IMR-90 (cell line): ENCODE data around the gene TTC5. TPM values are rescaled to one million over a fixed set of nuclear protein-coding genes. Genes with fewer than 3 reads are reported as not detected.
"Not testable (repeated sequence)": the region's sequence is repeated elsewhere in the genome, so short reads cannot be mapped to it uniquely, and the experiment has no call there.

Source experiments
- ATAC-seq: fragments of 200-7000 bp; cut with Tn5 transposase; 2 replicates; pipeline ENCODE4 v1.9.1; 2020; ENCODE audit warnings: low read depth, mild to moderate bottlenecking, moderate library complexity
- BruUV-seq: library from RNA; stranded (reverse); fragments of 400-500 nt; replicated peaks from 2 replicates; lab custom pipeline; 2021; lab: Mats Ljungman, UMichigan
- CTCF ChIA-PET: fragments of 300-600 bp; formaldehyde crosslinking; extraction: SDS; loops from one replicate; lab custom pipeline; 2021; ENCODE audit warnings: antibody characterized with exemption; lab: Yijun Ruan, JAX
- POLR2A ChIA-PET: fragments of 300-600 bp; sonication (Branson Sonifier 250); formaldehyde crosslinking; loops from one replicate; lab custom pipeline; 2022; ENCODE audit warnings: antibody characterized with exemption; ENCODE audit not compliant: unreplicated experiment; lab: Charles Lee
- DNase-seq: peaks from one replicate; pipeline ENCODE4 v3.0.0; 2013
- H2AFZ ChIP-seq: replicated peaks from 2 replicates; pipeline ENCODE3; 2013; ENCODE audit warnings: low read length, mild to moderate bottlenecking; ENCODE audit not compliant: poor library complexity
- H2AK5ac ChIP-seq: 2 replicates; pipeline ENCODE4 v1.6.1; 2013; ENCODE audit warnings: low read depth, low read length, inconsistent platforms
- H2AK9ac ChIP-seq: replicated peaks from 2 replicates; pipeline ENCODE3; 2013; ENCODE audit warnings: mild to moderate bottlenecking, low read depth, low read length, moderate library complexity; ENCODE audit not compliant: poor library complexity
- H2BK120ac ChIP-seq: 2 replicates; pipeline ENCODE4 v1.6.1; 2013; ENCODE audit warnings: low read depth, low read length, inconsistent platforms
- H2BK15ac ChIP-seq: 3 replicates; pipeline ENCODE4 v1.6.1; 2013; ENCODE audit warnings: low read depth, low read length, inconsistent platforms
- H2BK20ac ChIP-seq: 2 replicates; pipeline ENCODE4 v1.6.1; 2013; ENCODE audit warnings: low read depth, mild to moderate bottlenecking, inconsistent platforms, low read length, moderate library complexity
- H2BK5ac ChIP-seq: 2 replicates; pipeline ENCODE4 v1.6.1; 2013; ENCODE audit warnings: mild to moderate bottlenecking, low read depth, low read length, inconsistent platforms; ENCODE audit not compliant: poor library complexity, severe bottlenecking
- H3K14ac ChIP-seq: replicated peaks from 2 replicates; pipeline ENCODE4 v1.6.1; 2013; ENCODE audit warnings: low read depth, low read length, inconsistent platforms
- H3K18ac ChIP-seq: 2 replicates; pipeline ENCODE4 v1.6.1; 2013; ENCODE audit warnings: low read depth, low read length, control low read depth
- H3K23ac ChIP-seq: 2 replicates; pipeline ENCODE4 v1.6.1; 2013; ENCODE audit warnings: low read depth, low read length, inconsistent platforms
- H3K27ac ChIP-seq: 2 replicates; pipeline ENCODE4 v1.5.1; 2013; ENCODE audit warnings: mild to moderate bottlenecking, control low read depth, low read length; ENCODE audit not compliant: insufficient read depth
- H3K27me3 ChIP-seq: 2 replicates; pipeline ENCODE4 v1.6.1; 2013; ENCODE audit warnings: low read length; ENCODE audit not compliant: control insufficient read depth, insufficient read depth
- H3K36me3 ChIP-seq: 2 replicates; pipeline ENCODE4 v1.6.1; 2013; ENCODE audit warnings: low read length, mixed read lengths; ENCODE audit not compliant: control insufficient read depth, insufficient read depth
- H3K4ac ChIP-seq: 2 replicates; pipeline ENCODE4 v1.6.1; 2013; ENCODE audit warnings: low read depth, low read length, inconsistent platforms
- H3K4me1 ChIP-seq: 2 replicates; pipeline ENCODE4 v1.6.1; 2013; ENCODE audit warnings: low read length, mixed read lengths; ENCODE audit not compliant: control insufficient read depth, insufficient read depth
- H3K4me2 ChIP-seq: 2 replicates; pipeline ENCODE4 v1.6.1; 2013; ENCODE audit warnings: low read depth, mild to moderate bottlenecking, control low read depth, low read length, moderate library complexity
- H3K4me3 ChIP-seq: 2 replicates; pipeline ENCODE4 v1.5.1; 2013; ENCODE audit warnings: low read depth, mild to moderate bottlenecking, control low read depth, low read length, moderate library complexity; ENCODE audit not compliant: insufficient read depth
- H3K56ac ChIP-seq: 2 replicates; pipeline ENCODE4 v1.6.1; 2013; ENCODE audit warnings: low read length, inconsistent platforms; ENCODE audit not compliant: insufficient read depth; ENCODE audit errors: extremely low read depth
- H3K79me1 ChIP-seq, 2 experiments: 2 replicates each; pipeline ENCODE4 v1.6.1; 2013; ENCODE audit warnings: low read length in 2 of 2, inconsistent platforms in 1 of 2, low read depth in 1 of 2
- H3K9ac ChIP-seq: 2 replicates; pipeline ENCODE4 v1.6.1; 2013; ENCODE audit warnings: low read depth, low read length, control low read depth
- H3K9me1 ChIP-seq: 2 replicates; pipeline ENCODE4 v1.6.1; 2013; ENCODE audit warnings: low read length, inconsistent platforms; ENCODE audit not compliant: insufficient read depth
- H3K9me3 ChIP-seq: 2 replicates; pipeline ENCODE4 v1.6.1; 2013; ENCODE audit warnings: low read length; ENCODE audit not compliant: control insufficient read depth, insufficient read depth
- H4K20me1 ChIP-seq: 2 replicates; pipeline ENCODE4 v1.6.1; 2013; ENCODE audit warnings: low read length, inconsistent platforms; ENCODE audit not compliant: insufficient read depth
- H4K5ac ChIP-seq: 2 replicates; pipeline ENCODE4 v1.6.1; 2013; ENCODE audit warnings: mild to moderate bottlenecking, low read depth, low read length, control low read depth
- H4K8ac ChIP-seq, 2 experiments: 2 replicates each; pipeline ENCODE4 v1.6.1; 2013; ENCODE audit warnings: low read depth in 2 of 2, low read length in 2 of 2, control low read depth in 1 of 2, inconsistent platforms in 1 of 2
- H4K91ac ChIP-seq: 2 replicates; pipeline ENCODE4 v1.6.1; 2013; ENCODE audit warnings: low read depth, low read length, inconsistent platforms; ENCODE audit not compliant: insufficient read depth
- WGBS, 2 experiments: methylation state at CpG; one replicate each; pipeline versions ENCODE4 v1.1.5 to v1.1.7; 2013; ENCODE audit warnings: missing lambda C conversion rate in 2 of 2; ENCODE audit not compliant: insufficient read length in 1 of 2; ENCODE audit errors: extremely low coverage in 2 of 2; 5-methylcytosine and 5-hydroxymethylcytosine counted together
- dilution Hi-C: fragments of 300-500 bp; cut with HindIII; formaldehyde crosslinking; loops from one replicate; pipeline ENCODE4 v1.14.3; 2018; ENCODE audit warnings: low sequenced_read_pairs; ENCODE audit not compliant: unreplicated experiment
- in situ Hi-C: fragments of 300-500 bp; cut with MboI; formaldehyde crosslinking; loops from 3 replicates; pipeline ENCODE4 v1.14.3; 2019; ENCODE audit warnings: low sequenced_read_pairs, inconsistent platforms, mixed read lengths
- intact Hi-C: fragments of 100-400 bp; cut with micrococcal nuclease; formaldehyde crosslinking; loops from 2 replicates; pipeline ENCODE4 v1.10.0; 2022
- polyA plus RNA-seq, 3 experiments: library from polyadenylated mRNA; depleted of rRNA; stranded (reverse); fragments of >200 nt; gene quantifications; 2 replicates each; pipeline ENCODE4 v1.2.3, GENCODE V29; 2012; ENCODE audit warnings: low replicate concordance in 1 of 3
- total RNA-seq: library from RNA; depleted of rRNA; stranded (reverse); fragments of >200 nt; gene quantifications from 2 replicates; pipeline ENCODE4 v1.2.3, GENCODE V29; 2012

Gene TTC5
- total and polyA plus RNA-seq, 2 of the 4 experiments (the other 2 are of a cell fraction): 9.8 to 29.4 TPM

- H2BK15ac ChIP-seq, H3K4me2 ChIP-seq, H2BK120ac ChIP-seq, H2BK5ac ChIP-seq, H3K18ac ChIP-seq, H3K9me3 ChIP-seq, H2AK9ac ChIP-seq, H2BK20ac ChIP-seq, H4K91ac ChIP-seq, H3K56ac ChIP-seq, H3K4ac ChIP-seq, H4K5ac ChIP-seq, POLR2A ChIA-PET, H3K4me3 ChIP-seq, BruUV-seq, H3K9me1 ChIP-seq, H3K79me1 ChIP-seq, H3K4me1 ChIP-seq, in situ Hi-C loops, CTCF ChIA-PET, H3K36me3 ChIP-seq, H4K20me1 ChIP-seq, H3K9ac ChIP-seq, H3K27ac ChIP-seq, ATAC-seq, H3K14ac ChIP-seq, H3K23ac ChIP-seq, H2AFZ ChIP-seq, H3K27me3 ChIP-seq, intact Hi-C loops, H2AK5ac ChIP-seq, H4K8ac ChIP-seq, DNase-seq, dilution Hi-C loops: not testable (repeated sequence)
- WGBS, 2 experiments: 100% methylated on average over 2 of the region's 7 CpGs; no CpG with 5 or more reads in 1 of the 2 experiments
These were observed 25.5 kb downstream of the TTC5 start for GRCh38 chr14:20280265-20280664.
